Neuronal stem cell (in vitro differentiated cells): ENCODE results near the gene ANKS1B.
"Not testable (repeated sequence)": the region's sequence is repeated elsewhere in the genome, so short reads cannot be mapped to it uniquely, and the experiment has no call there.

ENCODE experiments used
- DNase-seq: peaks from one replicate; pipeline ENCODE4 v3.0.0-alpha.2; 2013; ENCODE audit warnings: low spot score
- H2AFZ ChIP-seq: one replicate; pipeline ENCODE4 v1.6.1; 2013; ENCODE audit warnings: mild to moderate bottlenecking, low read length, inconsistent platforms
- H2AK5ac ChIP-seq: 2 replicates; pipeline ENCODE4 v1.6.1; 2013; ENCODE audit warnings: low read depth, mild to moderate bottlenecking, inconsistent platforms, low read length, moderate library complexity, mixed read lengths
- H2BK120ac ChIP-seq: 2 replicates; pipeline ENCODE4 v1.6.1; 2013; ENCODE audit warnings: low read depth, mild to moderate bottlenecking, inconsistent platforms, low read length, moderate library complexity, mixed read lengths
- H2BK12ac ChIP-seq: one replicate; pipeline ENCODE4 v1.6.1; 2013; ENCODE audit warnings: low read length, inconsistent platforms
- H2BK15ac ChIP-seq: 2 replicates; pipeline ENCODE4 v1.6.1; 2013; ENCODE audit warnings: mild to moderate bottlenecking, low read length, inconsistent platforms, mixed read lengths
- H2BK5ac ChIP-seq: one replicate; pipeline ENCODE4 v1.6.1; 2013; ENCODE audit warnings: inconsistent platforms, mild to moderate bottlenecking, low read length, moderate library complexity
- H3K14ac ChIP-seq: one replicate; pipeline ENCODE4 v1.6.1; 2013; ENCODE audit warnings: low read length, inconsistent platforms
- H3K18ac ChIP-seq: 2 replicates; pipeline ENCODE4 v1.6.1; 2013; ENCODE audit warnings: low read length, inconsistent platforms
- H3K23ac ChIP-seq: 2 replicates; pipeline ENCODE4 v1.6.1; 2013; ENCODE audit warnings: low read depth, mild to moderate bottlenecking, mixed read lengths, low read length, inconsistent platforms; ENCODE audit not compliant: poor library complexity
- H3K27ac ChIP-seq: replicated peaks from 3 replicates; pipeline ENCODE4 v1.5.1; 2013; ENCODE audit warnings: low read length, inconsistent platforms
- H3K27me3 ChIP-seq, 3 experiments: 2 replicates each; pipeline ENCODE4 v1.6.1; 2013; ENCODE audit warnings: low read length in 3 of 3, mild to moderate bottlenecking in 2 of 3, inconsistent platforms in 1 of 3, low read depth in 1 of 3, mixed read lengths in 1 of 3, moderate library complexity in 1 of 3; ENCODE audit not compliant: control insufficient read depth in 3 of 3, insufficient read depth in 3 of 3
- H3K36me3 ChIP-seq, 2 donors: replicated peaks in 1 of 2; 2 replicates each; pipeline ENCODE4 v1.6.1; 2013; ENCODE audit warnings: low read length in 2 of 2; ENCODE audit not compliant: control insufficient read depth in 2 of 2, insufficient read depth in 2 of 2
- H3K4ac ChIP-seq: 2 replicates; pipeline ENCODE4 v1.6.1; 2013; ENCODE audit warnings: inconsistent platforms, mild to moderate bottlenecking, low read length, moderate library complexity
- H3K4me1 ChIP-seq, 2 donors: 1 replicate in 1 of 2; 2 replicates in 1 of 2; pipeline ENCODE4 v1.6.1; 2013; ENCODE audit warnings: low read length in 2 of 2, low read depth in 1 of 2; ENCODE audit not compliant: control insufficient read depth in 2 of 2, insufficient read depth in 1 of 2
- H3K4me2 ChIP-seq: one replicate; pipeline ENCODE4 v1.6.1; 2013; ENCODE audit warnings: mild to moderate bottlenecking, low read length, inconsistent platforms; ENCODE audit not compliant: insufficient read depth, poor library complexity, severe bottlenecking
- H3K4me3 ChIP-seq, 2 donors: 2 replicates each; pipeline ENCODE4 v1.5.1; 2013; ENCODE audit warnings: low read length in 2 of 2, mild to moderate bottlenecking in 2 of 2, inconsistent platforms in 1 of 2, moderate library complexity in 1 of 2
- H3K79me1 ChIP-seq: one replicate; pipeline ENCODE4 v1.6.1; 2013; ENCODE audit warnings: low read depth, mild to moderate bottlenecking, inconsistent platforms, low read length, moderate library complexity
- H3K9ac ChIP-seq: one replicate; pipeline ENCODE4 v1.6.1; 2013; ENCODE audit warnings: mild to moderate bottlenecking, low read depth, low read length, inconsistent platforms; ENCODE audit not compliant: poor library complexity
- H3K9me3 ChIP-seq, 2 donors: replicated peaks in 1 of 2; 2 replicates each; pipeline versions ENCODE3 to v1.6.1; 2013; ENCODE audit warnings: low read length in 2 of 2, mild to moderate bottlenecking in 2 of 2, inconsistent platforms in 1 of 2, low read depth in 1 of 2, mixed read lengths in 1 of 2, moderate library complexity in 1 of 2; ENCODE audit not compliant: control insufficient read depth in 2 of 2, insufficient read depth in 1 of 2
- H4K8ac ChIP-seq: one replicate; pipeline ENCODE4 v1.6.1; 2013; ENCODE audit warnings: low read depth, mild to moderate bottlenecking, inconsistent platforms, low read length, moderate library complexity
- H4K91ac ChIP-seq: one replicate; pipeline ENCODE4 v1.6.1; 2013; ENCODE audit warnings: low read length, low read depth, mild to moderate bottlenecking, inconsistent platforms; ENCODE audit not compliant: poor library complexity
- WGBS, 2 donors: extraction: QIAGEN DNeasy Blood & Tissue Kit; methylation state at CpG; one replicate each; pipeline ENCODE4 v1.1.7; 2013; ENCODE audit warnings: missing lambda C conversion rate in 2 of 2, mixed read lengths in 1 of 2; ENCODE audit not compliant: insufficient read length in 2 of 2, insufficient replicate concordance in 1 of 2; ENCODE audit errors: extremely low coverage in 2 of 2; 5-methylcytosine and 5-hydroxymethylcytosine counted together

Gene ANKS1B

GRCh38 chr12:98845957-98846356, 1138.8 kb downstream of the ANKS1B start:
- Histone ChIP-seq H3K4ac (no peak overlapping the region), H2BK15ac (no peak overlapping the region)

GRCh38 chr12:98840325-98840724, 1144.4 kb downstream of the ANKS1B start:
- Histone ChIP-seq H3K27me3 (peaks cover 0 to 3% (median 0%) of the 10 kb centered on the region in 3 experiments), H2AFZ (no peak overlapping the region), H3K27ac (no peak overlapping the region), H3K18ac (no peak overlapping the region), H4K8ac (no peak overlapping the region), H2BK120ac (no peak overlapping the region), H3K4ac (no peak overlapping the region), H3K23ac (no peak overlapping the region), H3K4me1 (no peaks in the 10 kb centered on the region), H3K79me1 (no peaks in the 10 kb centered on the region), H3K9me3 (no peaks in the 10 kb centered on the region), H2AK5ac (no peak overlapping the region), H3K4me2 (no peak overlapping the region), H3K36me3 (no peaks in the 10 kb centered on the region), H2BK15ac (no peak overlapping the region), H3K14ac (no peak overlapping the region), H4K91ac (no peak overlapping the region), H3K4me3 (no peak overlapping the region), H2BK12ac (no peak overlapping the region), H2BK5ac (no peak overlapping the region), H3K9ac (no peak overlapping the region)
- WGBS, 2 donors = no CpG with 5 or more reads among the region's 3 CpGs
- no peak for DNase-seq

More at GRCh38 chr12:98845957-98846356, 1138.8 kb downstream of the ANKS1B start:
- H4K8ac ChIP-seq = no peak overlapping the region
- no peak overlapping the region for H3K23ac ChIP-seq
- peaks cover 0 to 3% of the 10 kb centered on the region in 2 donors for H3K4me1 ChIP-seq
- H3K9ac ChIP-seq = no peak overlapping the region
- H2BK120ac ChIP-seq = no peak overlapping the region
- peak overlapping the region; percentile 3 for H3K27ac ChIP-seq
- DNase-seq = no peak
- H3K14ac ChIP-seq = no peak overlapping the region
- H3K79me1 ChIP-seq = no peaks in the 10 kb centered on the region
- no peak overlapping the region for H2AK5ac ChIP-seq
- H2BK12ac ChIP-seq = no peak overlapping the region
- H3K4me2 ChIP-seq = no peak overlapping the region
- H3K36me3 ChIP-seq = no peaks in the 10 kb centered on the region
- peaks cover 0 to 3% (median 0%) of the 10 kb centered on the region in 3 experiments for H3K27me3 ChIP-seq
- H3K4me3 ChIP-seq = no peak overlapping the region
- no peak overlapping the region for H2BK5ac ChIP-seq
- no peak overlapping the region for H2AFZ ChIP-seq
- no peak overlapping the region for H3K18ac ChIP-seq
- no peaks in the 10 kb centered on the region for H3K9me3 ChIP-seq
- H4K91ac ChIP-seq = no peak overlapping the region

- WGBS, 2 donors = no CpG with 5 or more reads among the region's 7 CpGs
Observed at GRCh38 chr12:98838231-98838647, 1146.5 kb downstream of the ANKS1B start.

GRCh38 chr12:98837134-98837752, 1147.5 kb downstream of the ANKS1B start:
- H4K91ac ChIP-seq, H3K79me1 ChIP-seq, H3K36me3 ChIP-seq, H2BK120ac ChIP-seq, H3K4me2 ChIP-seq, H2BK15ac ChIP-seq, H3K27me3 ChIP-seq, H3K9ac ChIP-seq, H2AFZ ChIP-seq, H3K27ac ChIP-seq, H2AK5ac ChIP-seq, H3K14ac ChIP-seq, H4K8ac ChIP-seq, H3K9me3 ChIP-seq, H3K18ac ChIP-seq, H2BK12ac ChIP-seq, H2BK5ac ChIP-seq, H3K4me3 ChIP-seq, H3K23ac ChIP-seq, DNase-seq, H3K4me1 ChIP-seq, H3K4ac ChIP-seq: not testable (repeated sequence)
- WGBS, 2 donors = no CpG with 5 or more reads among the region's 12 CpGs

More at GRCh38 chr12:98838231-98838647, 1146.5 kb downstream of the ANKS1B start:
- Histone ChIP-seq H3K9ac (no peak overlapping the region), H3K27me3 (peaks cover 0 to 3% (median 0%) of the 10 kb centered on the region in 3 experiments), H4K91ac (no peak overlapping the region), H3K4ac (no peak overlapping the region), H3K4me3 (no peak overlapping the region), H3K23ac (no peak overlapping the region), H2BK15ac (no peak overlapping the region), H2BK120ac (no peak overlapping the region), H3K4me2 (no peak overlapping the region), H3K27ac (no peak overlapping the region), H2AFZ (no peak overlapping the region), H3K36me3 (no peaks in the 10 kb centered on the region), H3K9me3 (no peaks in the 10 kb centered on the region), H4K8ac (no peak overlapping the region), H3K4me1 (no peaks in the 10 kb centered on the region), H3K14ac (no peak overlapping the region), H3K79me1 (no peaks in the 10 kb centered on the region), H2BK12ac (no peak overlapping the region), H3K18ac (no peak overlapping the region), H2BK5ac (no peak overlapping the region), H2AK5ac (no peak overlapping the region)
- no peak for DNase-seq
